Choroid plexus epithelial cell (primary cell): ENCODE results near the gene PELO.

Experiments
- DNase-seq: peaks from one replicate; pipeline ENCODE4 v3.0.0-alpha.2; 2010; ENCODE audit warnings: low read depth
- H3K4me3 ChIP-seq: 2 replicates; pipeline ENCODE4 v1.5.1; 2011; ENCODE audit warnings: low read depth, mild to moderate bottlenecking, control low read depth, low read length, moderate library complexity
- CTCF ChIP-seq: conservative IDR thresholded peaks from 2 replicates; pipeline ENCODE4 v1.5.1; 2011; ENCODE audit warnings: low read depth, mild to moderate bottlenecking, control low read depth, inconsistent platforms, low read length, moderate library complexity

PELO gene

GRCh38 chr5:52771343-52772039, 16.2 kb upstream of the PELO start:
- DNase-seq = no peak
- TF ChIP-seq CTCF = no peak
- H3K4me3 ChIP-seq = no peak overlapping the region

- DNase-seq = no peak
- no peak for TF ChIP-seq CTCF
- no peak overlapping the region for H3K4me3 ChIP-seq
Observed at GRCh38 chr5:52772668-52773067, 15.0 kb upstream of the PELO start.

- DNase-seq = no peak
- no peak for TF ChIP-seq CTCF
- no peak overlapping the region for H3K4me3 ChIP-seq
Observed at GRCh38 chr5:52773342-52773741, 14.4 kb upstream of the PELO start.

GRCh38 chr5:52774005-52774410, 13.7 kb upstream of the PELO start:
- no peak overlapping the region for H3K4me3 ChIP-seq
- no peak for DNase-seq
- no peak for TF ChIP-seq CTCF

GRCh38 chr5:52776116-52776515, 11.6 kb upstream of the PELO start:
- no peak for TF ChIP-seq CTCF
- DNase-seq = no peak
- no peak overlapping the region for H3K4me3 ChIP-seq

- no peak overlapping the region for H3K4me3 ChIP-seq
- DNase-seq = no peak
Observed at GRCh38 chr5:52777186-52777585, 10.5 kb upstream of the PELO start.

More at GRCh38 chr5:52777186-52777585, 10.5 kb upstream of the PELO start:
- no peak for TF ChIP-seq CTCF
